LNCAP (cell line): ENCODE data around the gene RFX2.

ENCODE experiments used
- TF ChIP-seq, protein P1 (sequence below): fragments of 450-650 bp; IDR thresholded peaks from 2 replicates; pipeline ENCODE4 v1.5.1; 2017; ENCODE audit warnings: mild to moderate bottlenecking

RFX2 gene

DNA sequence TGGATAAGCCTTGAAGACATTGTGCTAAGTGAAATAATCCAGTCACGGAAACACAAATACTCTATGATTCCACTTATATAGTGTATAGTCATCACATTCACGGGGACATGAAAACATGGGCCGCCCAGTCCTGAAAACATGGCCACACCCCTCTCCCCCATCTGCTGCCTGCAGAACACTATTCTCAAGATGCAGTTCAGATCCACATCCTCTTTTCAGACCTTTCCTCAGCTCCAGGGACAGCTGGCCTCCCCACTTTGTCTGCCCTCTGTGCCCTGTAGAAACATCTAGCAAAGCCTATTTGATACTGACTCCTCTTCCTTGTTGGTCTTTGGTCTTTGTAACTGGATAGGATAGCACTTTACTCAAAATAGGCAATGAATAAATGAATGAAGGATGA, 8.3 kb downstream of the RFX2 start:
- TF ChIP-seq, protein P1, sequence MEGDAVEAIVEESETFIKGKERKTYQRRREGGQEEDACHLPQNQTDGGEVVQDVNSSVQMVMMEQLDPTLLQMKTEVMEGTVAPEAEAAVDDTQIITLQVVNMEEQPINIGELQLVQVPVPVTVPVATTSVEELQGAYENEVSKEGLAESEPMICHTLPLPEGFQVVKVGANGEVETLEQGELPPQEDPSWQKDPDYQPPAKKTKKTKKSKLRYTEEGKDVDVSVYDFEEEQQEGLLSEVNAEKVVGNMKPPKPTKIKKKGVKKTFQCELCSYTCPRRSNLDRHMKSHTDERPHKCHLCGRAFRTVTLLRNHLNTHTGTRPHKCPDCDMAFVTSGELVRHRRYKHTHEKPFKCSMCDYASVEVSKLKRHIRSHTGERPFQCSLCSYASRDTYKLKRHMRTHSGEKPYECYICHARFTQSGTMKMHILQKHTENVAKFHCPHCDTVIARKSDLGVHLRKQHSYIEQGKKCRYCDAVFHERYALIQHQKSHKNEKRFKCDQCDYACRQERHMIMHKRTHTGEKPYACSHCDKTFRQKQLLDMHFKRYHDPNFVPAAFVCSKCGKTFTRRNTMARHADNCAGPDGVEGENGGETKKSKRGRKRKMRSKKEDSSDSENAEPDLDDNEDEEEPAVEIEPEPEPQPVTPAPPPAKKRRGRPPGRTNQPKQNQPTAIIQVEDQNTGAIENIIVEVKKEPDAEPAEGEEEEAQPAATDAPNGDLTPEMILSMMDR: no peak

DNA sequence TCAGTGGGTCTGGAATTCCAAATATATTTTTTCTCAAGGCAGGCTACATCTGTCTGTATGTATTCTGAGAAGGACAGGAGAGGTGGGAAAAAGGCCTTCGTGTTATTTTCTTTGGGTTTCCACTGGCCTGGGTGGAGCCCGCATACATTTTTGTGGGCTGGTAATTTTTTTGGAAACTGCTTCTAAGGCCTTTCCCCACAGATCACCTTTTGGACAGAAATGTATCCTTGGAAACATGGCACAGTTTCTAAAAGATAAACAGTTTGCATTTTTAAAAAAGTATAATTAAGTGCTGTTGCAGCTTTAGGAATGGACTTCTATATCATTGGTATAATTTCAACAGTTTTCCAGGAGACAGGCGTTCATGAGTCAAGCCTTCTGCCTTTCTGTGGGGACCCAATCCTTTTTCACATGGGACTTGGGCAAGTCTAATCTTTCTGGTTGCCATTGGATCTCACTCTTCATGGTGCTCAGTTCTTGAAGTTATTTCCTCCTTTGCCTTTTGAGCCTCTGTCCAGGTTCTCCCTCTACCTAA, 8.9 kb downstream of the RFX2 start:
- TF ChIP-seq, protein P1: no peak

DNA sequence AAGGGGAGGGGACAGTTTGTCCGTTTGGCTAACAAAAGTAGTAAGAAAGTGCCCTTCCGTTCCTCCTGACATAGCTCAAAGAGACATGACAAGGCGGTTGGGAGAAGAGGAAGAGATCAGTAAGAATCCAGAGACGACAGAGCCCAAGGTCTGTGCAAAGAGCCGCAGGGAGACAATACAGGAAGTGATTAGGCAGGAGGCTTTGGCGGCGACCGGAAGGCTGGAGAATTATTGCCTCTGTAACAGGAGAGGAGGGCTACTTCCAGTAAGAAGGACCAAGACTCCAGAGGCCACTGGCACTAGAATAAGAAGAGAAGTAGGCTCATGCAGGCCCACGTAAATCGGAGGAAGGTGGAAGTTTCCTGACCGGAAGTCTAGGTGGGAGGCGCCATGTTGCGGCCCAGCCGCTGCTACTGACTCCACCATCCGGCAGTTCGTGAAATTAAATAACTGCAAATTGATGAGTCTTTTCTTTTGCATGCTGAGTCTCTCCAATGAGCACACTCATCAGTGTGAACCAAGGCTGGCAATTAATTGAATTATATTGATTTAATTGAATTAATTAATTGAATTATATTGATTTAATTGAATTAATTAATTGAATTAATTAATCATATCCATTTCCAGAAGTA, 9.9 kb downstream of the RFX2 start:
- TF ChIP-seq, protein P1: no peak

DNA sequence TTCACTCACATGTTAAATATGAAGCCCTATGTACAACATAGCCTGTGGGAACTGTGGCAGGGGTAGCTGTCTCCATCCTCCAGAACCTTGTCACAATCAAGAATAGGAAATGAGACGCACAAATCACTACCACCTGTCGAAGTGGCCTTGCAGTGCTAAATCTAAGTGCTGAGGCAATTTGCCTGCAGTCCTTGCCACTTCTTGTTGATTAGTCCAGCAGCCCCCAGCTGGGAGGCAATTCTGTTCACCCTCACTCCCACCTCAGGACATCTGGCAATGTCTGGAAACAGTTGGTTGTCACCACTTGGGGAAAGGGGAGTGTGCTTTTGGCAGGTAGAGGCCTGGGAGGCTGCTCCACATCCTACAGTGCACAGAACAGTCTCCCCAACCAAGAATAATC, 10.7 kb downstream of the RFX2 start:
- TF ChIP-seq, protein P1: no peak

- TF ChIP-seq, protein P1: no peak
These were observed 11.3 kb downstream of the RFX2 start for GRCh38 chr19:6099033-6099432.

DNA sequence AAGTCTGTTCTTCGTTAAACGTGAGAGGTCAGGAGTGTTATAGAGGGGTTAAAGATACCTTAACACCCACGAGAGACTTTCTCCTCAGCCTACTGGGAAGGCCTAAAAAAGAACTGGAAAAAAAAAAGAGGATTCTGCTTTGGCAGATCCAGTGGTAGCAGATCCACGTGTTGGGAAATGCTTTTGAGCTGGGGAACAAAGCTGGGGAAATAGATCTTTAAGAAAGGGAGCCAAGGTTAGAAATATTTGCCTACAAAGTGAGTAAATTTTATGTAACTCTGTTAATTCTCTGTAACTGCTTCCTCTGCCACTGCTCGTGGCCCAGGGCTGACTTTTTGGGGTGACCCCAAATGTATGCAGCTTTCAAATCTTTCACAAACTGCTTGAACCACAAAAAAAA, 11.7 kb downstream of the RFX2 start:
- TF ChIP-seq, protein P1: no peak

- TF ChIP-seq, protein P1: no peak
These were observed 12.4 kb downstream of the RFX2 start for GRCh38 chr19:6097911-6098310.

GRCh38 chr19:6095760-6096159, 14.5 kb downstream of the RFX2 start:
- TF ChIP-seq, protein P1: no peak
